ENCODE measurements around the gene DAB2IP.

DAB2IP gene

GRCh38 chr9:121755581-121755980 lies 104.1 kb downstream of the DAB2IP start:
- DNase-seq: no peak

- DNase-seq: peak in 26 of 56 donors; percentile 10 to 65 (median 30)
Observed at GRCh38 chr9:121756474-121757280, 105.2 kb downstream of the DAB2IP start.

- no peak for DNase-seq
Observed at GRCh38 chr9:121757281-121757585, 105.8 kb downstream of the DAB2IP start.

- no peak for DNase-seq
Observed at GRCh38 chr9:121758693-121759092, 107.3 kb downstream of the DAB2IP start.

- no peak for DNase-seq
Observed at GRCh38 chr9:121759996-121760395, 108.6 kb downstream of the DAB2IP start.

- DNase-seq: no peak
Observed at GRCh38 chr9:121760571-121760970, 109.1 kb downstream of the DAB2IP start.

GRCh38 chr9:121763131-121763530 lies 111.7 kb downstream of the DAB2IP start:
- no peak for DNase-seq

- no peak for DNase-seq
Observed at GRCh38 chr9:121763561-121764370, 112.3 kb downstream of the DAB2IP start.

GRCh38 chr9:121764371-121764730 lies 112.9 kb downstream of the DAB2IP start:
- no peak for DNase-seq

- no peak for DNase-seq
Observed at GRCh38 chr9:121765021-121765950, 113.9 kb downstream of the DAB2IP start.

GRCh38 chr9:121766081-121766683 lies 114.7 kb downstream of the DAB2IP start:
- DNase-seq: no peak

- no peak for DNase-seq
Observed at GRCh38 chr9:121767171-121767769, 115.8 kb downstream of the DAB2IP start.

GRCh38 chr9:121768416-121769015 lies 117.1 kb downstream of the DAB2IP start:
- no peak for DNase-seq

GRCh38 chr9:121769939-121770338 lies 118.5 kb downstream of the DAB2IP start:
- DNase-seq: no peak

GRCh38 chr9:121770415-121771273 lies 119.2 kb downstream of the DAB2IP start:
- no peak for DNase-seq

- no peak for DNase-seq
Observed at GRCh38 chr9:121771418-121771817, 120.0 kb downstream of the DAB2IP start.

- peak in 29 of 56 donors; percentile 20 to 80 (median 47) for DNase-seq
Observed at GRCh38 chr9:121771851-121772599, 120.6 kb downstream of the DAB2IP start.

- peak in 26 of 56 donors; percentile 21 to 68 (median 41) for DNase-seq
Observed at GRCh38 chr9:121772600-121773285, 121.3 kb downstream of the DAB2IP start.
